ENCODE measurements around the gene MAGEB6B.
"Not testable (repeated sequence)": the region's sequence is repeated elsewhere in the genome, so short reads cannot be mapped to it uniquely, and the experiment has no call there.

Gene MAGEB6B, protein sequence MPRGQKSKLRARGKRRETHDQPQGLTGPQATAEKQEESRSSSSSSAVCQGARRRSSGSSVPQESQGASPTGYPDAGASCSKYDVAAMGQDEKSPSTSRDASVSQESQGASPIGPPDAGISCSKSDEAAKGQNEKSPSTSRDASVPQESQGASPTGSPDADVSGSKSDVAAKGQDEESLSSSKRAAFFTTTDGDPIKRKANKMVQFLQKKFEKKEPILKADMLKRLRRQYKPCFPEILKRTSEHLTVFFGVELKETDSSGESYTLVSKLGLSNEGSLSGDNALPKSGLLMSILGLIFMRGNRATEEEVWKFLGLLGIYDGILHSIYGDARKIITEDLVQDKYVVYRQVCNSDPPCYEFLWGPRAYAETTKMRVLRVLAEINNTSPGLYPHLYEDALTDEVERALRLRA

DNA sequence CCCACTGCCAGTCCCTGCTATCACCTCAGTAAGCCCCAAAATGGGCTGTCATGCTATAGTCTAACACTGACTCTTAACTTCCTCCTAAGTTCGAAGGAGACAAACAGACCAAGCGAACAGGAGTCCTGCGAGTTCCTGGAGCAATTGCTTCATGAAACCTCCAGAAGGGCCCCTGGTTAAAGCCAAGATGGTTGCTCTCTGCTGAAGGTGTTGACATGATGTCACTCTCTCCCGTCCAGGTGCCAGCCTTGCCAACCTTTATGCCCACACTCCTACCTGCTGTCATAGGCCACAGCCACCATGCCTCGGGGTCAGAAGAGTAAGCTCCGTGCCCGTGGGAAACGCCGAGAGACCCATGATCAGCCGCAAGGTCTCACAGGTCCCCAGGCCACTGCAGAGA lies at the start of gene MAGEB6B:
Gene MAGEB6B (plus strand): TSS at position 301 of the 400 bp plus-strand sequence. CDS start 0 bp downstream, at position 301.
- DNase-seq (no peak), ATAC-seq (no peak)
- Mint-ChIP-seq H3K4me3 (no peak within 1 kb of the TSS), H3K27me3 (no peaks in the 10 kb centered on the region), H3K9me3 (no peaks in the 10 kb centered on the region), H3K4me1 (no peaks in the 10 kb centered on the region), H3K36me3 (ENCODE audit: low read depth) (no peaks in the 10 kb centered on the region), H3K27ac (no peak within 1 kb of the TSS)

DNA sequence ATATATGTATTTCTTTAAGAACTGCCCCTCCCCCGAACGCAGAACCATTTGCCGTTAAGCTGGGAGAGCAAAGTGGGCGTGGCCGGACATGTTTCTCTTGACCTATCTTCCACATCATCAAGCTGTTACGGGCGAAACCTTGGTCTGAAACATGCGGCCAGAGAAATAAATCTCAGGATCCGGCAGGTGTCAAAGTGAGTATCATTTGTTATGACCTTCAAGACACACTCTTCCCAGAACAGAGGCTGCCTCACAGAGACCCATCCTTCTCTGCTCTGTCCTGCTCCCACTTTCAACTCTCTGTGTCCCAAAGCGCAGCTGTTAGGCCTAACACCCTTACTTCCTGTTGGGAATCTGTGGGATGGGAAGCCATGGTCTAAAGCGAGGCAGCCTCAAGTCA lies 22.1 kb upstream of the MAGEB6B start, which contains the start of gene MAGEB18:
Gene MAGEB18 (plus strand): TSS at position 70 of the 400 bp plus-strand sequence. CDS start 643 bp downstream, outside the sequence.
- Mint-ChIP-seq H3K4me3 (no peak within 1 kb of the TSS), H3K27me3 (no peaks in the 10 kb centered on the region), H3K27ac (no peak within 1 kb of the TSS), H3K4me1 (no peaks in the 10 kb centered on the region), H3K36me3 (ENCODE audit: low read depth) (no peaks in the 10 kb centered on the region), H3K9me3 (peaks cover 3% of the 10 kb centered on the region)
- DNase-seq (no peak), ATAC-seq (no peak)

DNA sequence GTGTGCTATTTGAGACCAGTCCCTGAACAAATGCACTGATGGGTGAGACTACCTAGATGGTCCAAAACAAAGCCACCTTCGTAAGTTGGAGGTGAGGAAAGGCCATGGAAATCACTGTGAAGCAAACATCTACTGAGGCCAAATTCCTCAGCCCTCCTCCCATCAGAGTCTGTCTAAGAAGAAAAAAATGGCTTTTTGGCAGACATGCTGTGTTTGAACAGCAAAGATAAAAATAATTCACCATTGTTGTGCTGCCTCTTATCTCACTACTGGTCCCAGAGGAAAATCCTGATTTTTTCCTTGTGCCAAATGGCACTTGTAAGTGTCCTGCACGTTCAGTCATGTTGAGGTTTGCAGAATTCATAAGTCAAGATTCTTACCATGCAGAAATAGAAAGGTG lies 14.4 kb upstream of the MAGEB6B start:
- Mint-ChIP-seq H3K9me3 (no peaks in the 10 kb centered on the region), H3K4me3 (no peak overlapping the region), H3K27ac (no peak overlapping the region), H3K4me1 (no peaks in the 10 kb centered on the region), H3K27me3 (no peaks in the 10 kb centered on the region), H3K36me3 (ENCODE audit: low read depth) (no peaks in the 10 kb centered on the region)
- ATAC-seq (no peak), DNase-seq (no peak)

DNA sequence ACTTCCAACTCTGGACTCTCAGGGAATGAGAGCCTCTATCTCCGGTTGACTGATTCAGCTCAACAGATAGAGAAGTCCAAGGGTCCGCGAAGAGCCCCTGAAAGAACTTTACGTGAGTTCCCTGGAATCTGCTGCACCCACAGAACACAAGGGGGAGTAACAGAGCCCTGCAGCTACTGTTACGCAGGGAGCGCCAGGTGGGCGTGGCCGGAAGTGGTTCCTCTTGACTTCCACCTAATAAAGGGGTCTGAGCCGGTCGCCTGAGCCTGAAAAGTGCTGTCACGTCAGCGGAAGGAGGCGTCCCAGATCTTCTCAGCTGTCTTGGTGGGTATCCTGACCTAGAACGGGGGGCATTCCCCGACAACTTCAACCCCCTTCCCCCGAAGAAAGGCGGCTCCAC lies 31.8 kb downstream of the MAGEB6B start, which contains the start of gene MAGEB6:
Gene MAGEB6 (plus strand): TSS at position 237 of the 400 bp plus-strand sequence. CDS start 1,407 bp downstream, outside the sequence.
- no peak for ATAC-seq
- H3K4me3 Mint-ChIP-seq, result no peak within 1 kb of the TSS
- no peaks in the 10 kb centered on the region for H3K36me3 Mint-ChIP-seq (ENCODE audit: low read depth)
- H3K27me3 Mint-ChIP-seq, result no peaks in the 10 kb centered on the region
- H3K4me1 Mint-ChIP-seq, result no peaks in the 10 kb centered on the region
- no peaks in the 10 kb centered on the region for H3K9me3 Mint-ChIP-seq
- no peak within 1 kb of the TSS for H3K27ac Mint-ChIP-seq
- DNase-seq, result no peak

DNA sequence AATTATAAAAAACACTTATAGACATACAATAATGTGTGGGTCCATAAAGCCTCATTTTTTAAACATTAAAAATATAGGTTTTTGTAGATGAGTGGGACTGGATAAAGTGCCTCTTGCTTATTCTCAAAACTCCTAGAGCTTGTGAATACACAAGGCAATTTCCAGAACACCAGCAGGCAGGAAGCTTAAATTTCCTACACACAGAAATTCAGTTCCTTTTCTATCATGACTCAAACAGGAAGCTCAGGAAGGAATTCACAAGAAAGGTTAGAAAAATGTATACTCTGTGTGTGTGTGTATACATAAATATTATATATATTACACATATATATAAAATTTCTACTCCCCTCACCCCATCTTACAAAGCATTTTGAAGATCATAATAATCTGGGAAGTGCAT lies 43.2 kb downstream of the MAGEB6B start:
- H3K9me3 Mint-ChIP-seq, result no peaks in the 10 kb centered on the region
- no peak overlapping the region for H3K4me3 Mint-ChIP-seq
- H3K36me3 Mint-ChIP-seq (ENCODE audit: low read depth), result no peaks in the 10 kb centered on the region
- H3K27ac Mint-ChIP-seq, result no peak overlapping the region
- DNase-seq (no peak), ATAC-seq (no peak)
- H3K4me1 Mint-ChIP-seq, result no peaks in the 10 kb centered on the region
- H3K27me3 Mint-ChIP-seq, result no peaks in the 10 kb centered on the region

DNA sequence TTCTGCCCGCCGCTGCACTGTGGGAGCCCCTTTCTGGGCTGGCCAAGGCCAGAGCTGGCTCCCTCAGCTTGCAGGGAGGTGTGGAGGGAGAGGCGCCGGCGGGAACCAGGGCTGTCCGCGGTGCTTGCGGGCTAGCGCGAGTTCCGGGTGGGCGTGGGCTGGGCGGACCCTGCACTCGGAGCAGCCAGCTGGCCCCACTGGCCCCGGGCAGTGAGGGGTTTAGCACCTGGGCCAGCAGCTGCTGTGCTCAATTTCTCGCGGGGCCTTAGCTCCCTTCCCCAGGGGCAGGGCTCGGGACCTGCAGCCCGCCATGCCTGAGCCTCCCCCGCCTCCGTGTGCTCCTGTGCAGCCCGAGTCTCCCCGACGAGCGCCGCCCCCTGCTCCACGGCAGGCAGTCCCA lies 44.3 kb downstream of the MAGEB6B start:
- not testable (repeated sequence) for H3K4me3 Mint-ChIP-seq

DNA sequence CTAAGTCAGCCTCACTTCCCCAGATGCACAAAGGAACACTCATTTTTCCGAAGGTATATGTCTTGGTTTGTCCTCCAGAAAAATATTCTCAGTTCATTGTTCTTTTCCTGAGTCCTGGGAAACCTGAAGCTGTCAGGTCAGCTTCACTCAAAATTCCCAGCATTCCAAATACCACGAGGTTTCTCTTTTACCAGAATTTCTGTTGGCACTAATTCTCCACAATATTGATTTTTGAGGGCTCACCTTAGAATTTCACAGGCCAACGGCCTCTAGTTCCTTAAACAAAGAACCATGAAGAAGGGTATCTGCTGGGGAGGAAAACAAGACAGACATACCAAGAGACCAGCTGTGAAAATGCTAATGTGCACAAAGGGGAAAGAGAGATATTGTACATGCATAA lies 47.6 kb downstream of the MAGEB6B start:
- no peak for DNase-seq
- no peaks in the 10 kb centered on the region for H3K27me3 Mint-ChIP-seq
- no peak overlapping the region for H3K27ac Mint-ChIP-seq

More for the DNA sequence above, 44.3 kb downstream of the MAGEB6B start:
- not testable (repeated sequence) for H3K36me3 Mint-ChIP-seq (ENCODE audit: low read depth); H3K9me3 Mint-ChIP-seq; H3K27ac Mint-ChIP-seq; H3K4me1 Mint-ChIP-seq; DNase-seq; ATAC-seq; H3K27me3 Mint-ChIP-seq

More for the DNA sequence above, 47.6 kb downstream of the MAGEB6B start:
- Mint-ChIP-seq H3K4me3 (no peak overlapping the region), H3K9me3 (no peaks in the 10 kb centered on the region), H3K4me1 (no peaks in the 10 kb centered on the region), H3K36me3 (ENCODE audit: low read depth) (no peaks in the 10 kb centered on the region)
- no peak for ATAC-seq

Measured in activated naive CD8-positive, alpha-beta T cell treated with anti-CD3 and anti-CD28 coated beads, Interleukin-2, amount 50 U/mL, for 24 hours (primary cell).